Naive thymus-derived CD4-positive, alpha-beta T cell (primary cell): ENCODE results near the gene DACH1. TPM values are rescaled to one million over a fixed set of nuclear protein-coding genes. Genes with fewer than 3 reads are reported as not detected.

Source experiments
- ATAC-seq: fragments of 150-1000 bp; cut with Tn5 transposase; 2 replicates; pipeline ENCODE4 v1.10.0; 2021; ENCODE audit warnings: mild to moderate bottlenecking, moderate library complexity
- CTCF ChIA-PET: fragments of 350-600 bp; sonication (Branson Sonifier 250); formaldehyde crosslinking; loops from one replicate; lab custom pipeline; 2021; ENCODE audit warnings: antibody characterized with exemption; lab: Charles Lee
- POLR2A ChIA-PET: fragments of 350-600 bp; sonication (Branson Sonifier 250); formaldehyde crosslinking; loops from one replicate; lab custom pipeline; 2021; ENCODE audit warnings: antibody characterized with exemption, inconsistent platforms; lab: Charles Lee
- DNase-seq, 9 donors: peaks; one replicate each; pipeline versions ENCODE4 v3.0.0 to v3.0.0-alpha.2; 2020 to 2022; ENCODE audit warnings: mixed read lengths in 1 of 9
- H3K27ac ChIP-seq: one replicate; pipeline ENCODE4 v1.7.0; 2013; ENCODE audit warnings: mild to moderate bottlenecking, low read depth, low read length, moderate library complexity
- H3K27me3 ChIP-seq, 2 donors: one replicate each; pipeline ENCODE4 v1.7.0; 2013; ENCODE audit warnings: low read length in 2 of 2, mild to moderate bottlenecking in 2 of 2, moderate library complexity in 2 of 2; ENCODE audit not compliant: control insufficient read depth in 2 of 2, insufficient read depth in 2 of 2
- H3K36me3 ChIP-seq, 3 experiments: 1 replicate in 2 of 3; 2 replicates in 1 of 3; pipeline ENCODE4 v1.7.0; 2013; ENCODE audit warnings: low read length in 3 of 3, mild to moderate bottlenecking in 3 of 3, moderate library complexity in 1 of 3; ENCODE audit not compliant: insufficient read depth in 3 of 3, control insufficient read depth in 2 of 3
- H3K4me1 ChIP-seq, 2 donors: one replicate each; pipeline ENCODE4 v1.7.0; 2013; ENCODE audit warnings: low read length in 2 of 2, mild to moderate bottlenecking in 2 of 2, moderate library complexity in 1 of 2; ENCODE audit not compliant: control insufficient read depth in 2 of 2, insufficient read depth in 2 of 2
- H3K4me3 ChIP-seq: 2 replicates; pipeline ENCODE4 v1.7.0; 2013; ENCODE audit warnings: mild to moderate bottlenecking, low read length
- H3K9me3 ChIP-seq, 3 experiments: 1 replicate in 2 of 3; 2 replicates in 1 of 3; pipeline ENCODE4 v1.7.0; 2013; ENCODE audit warnings: low read length in 3 of 3; ENCODE audit not compliant: control insufficient read depth in 2 of 3
- H3K27ac Mint-ChIP-seq, 9 donors: one replicate each; pipeline ENCODE4 v1.8.0; 2020 to 2022; ENCODE audit warnings: mixed read lengths in 9 of 9, mild to moderate bottlenecking in 8 of 9, moderate library complexity in 5 of 9, inconsistent platforms in 2 of 9
- H3K27me3 Mint-ChIP-seq, 5 donors: one replicate each; pipeline ENCODE4 v1.8.0; 2021 to 2022; ENCODE audit warnings: mixed read lengths in 5 of 5, mild to moderate bottlenecking in 1 of 5
- H3K36me3 Mint-ChIP-seq, 5 donors: one replicate each; pipeline ENCODE4 v1.8.0; 2020 to 2022; ENCODE audit warnings: mixed read lengths in 5 of 5, mild to moderate bottlenecking in 3 of 5, inconsistent platforms in 1 of 5
- H3K4me1 Mint-ChIP-seq, 7 donors: one replicate each; pipeline ENCODE4 v1.8.0; 2020 to 2022; ENCODE audit warnings: mixed read lengths in 7 of 7, mild to moderate bottlenecking in 3 of 7, inconsistent platforms in 1 of 7
- H3K4me3 Mint-ChIP-seq, 10 donors: one replicate each; pipeline ENCODE4 v1.8.0; 2020 to 2022; ENCODE audit warnings: mild to moderate bottlenecking in 10 of 10, mixed read lengths in 10 of 10, moderate library complexity in 6 of 10, inconsistent platforms in 2 of 10
- H3K9me3 Mint-ChIP-seq, 11 donors: one replicate each; pipeline ENCODE4 v1.8.0; 2020 to 2022; ENCODE audit warnings: mixed read lengths in 11 of 11, mild to moderate bottlenecking in 4 of 11, inconsistent platforms in 1 of 11, moderate library complexity in 1 of 11
- intact Hi-C, 2 donors: fragments of 100-400 bp; cut with micrococcal nuclease; formaldehyde crosslinking; loops; one replicate each; pipeline ENCODE4 v1.15.1; 2023
- polyA plus RNA-seq, 2 donors: library from polyadenylated mRNA; unstranded; fragments of 300-500 nt; fragmentation: Illumina TruSeq; gene quantifications; one replicate each; pipeline ENCODE4 v1.2.3, GENCODE V29; 2021
- total RNA-seq, 6 experiments: library from RNA in 5 of 6; stranded (reverse) in 5 of 6; gene quantifications; 1 replicate in 5 of 6; 2 replicates in 1 of 6; pipeline ENCODE4 v1.2.3 and lab custom pipeline; 2021 to 2026

DACH1 gene
- total and polyA plus RNA-seq, 7 experiments from 2014 or later = 0.20 to 1.7 (median 0.57) TPM; not detected in 1

DNA sequence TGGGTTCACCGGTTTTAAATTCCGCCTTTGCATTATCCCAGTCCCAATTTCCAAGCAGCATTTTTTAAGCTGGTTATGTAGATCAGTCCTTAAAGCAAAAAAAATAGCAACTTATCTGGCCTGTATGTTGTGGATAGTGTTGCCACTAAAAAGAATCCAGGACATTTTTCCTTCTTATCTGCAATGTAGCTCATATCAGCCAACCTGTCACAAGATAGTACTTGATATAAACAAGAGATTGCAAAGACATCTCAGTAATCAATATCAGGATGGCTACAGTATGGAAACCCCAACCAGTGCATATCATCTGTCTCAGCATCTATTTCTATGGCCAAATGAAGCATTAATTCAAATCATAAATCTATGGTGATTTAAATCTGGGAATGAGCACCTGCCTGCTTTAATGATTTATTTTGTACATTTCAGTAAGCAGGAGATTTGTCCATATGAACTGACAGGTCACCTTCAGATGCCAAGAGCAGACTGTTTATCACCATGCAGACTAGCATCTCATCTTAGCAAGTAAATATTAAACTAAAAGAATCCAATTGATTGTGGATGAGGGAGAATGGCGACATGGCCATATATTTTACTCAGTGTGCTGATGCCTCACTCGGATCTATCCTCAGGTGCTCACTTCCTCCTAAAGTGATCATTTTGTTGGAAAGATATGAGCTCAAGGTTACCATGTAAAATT, 240.4 kb downstream of the DACH1 start:
- no peak for ATAC-seq
- Histone ChIP-seq H3K9me3 (no peaks in the 10 kb centered on the region), H3K27ac (no peak overlapping the region), H3K36me3 (no peaks in the 10 kb centered on the region), H3K4me1 (no peaks in the 10 kb centered on the region), H3K27me3 (no peaks in the 10 kb centered on the region), H3K4me3 (no peak overlapping the region)
- no peak for DNase-seq
- POLR2A ChIA-PET = no interaction called here
- CTCF ChIA-PET = no interaction called here
- no peaks in the 10 kb centered on the region for H3K27me3 Mint-ChIP-seq
- H3K4me1 Mint-ChIP-seq = no peaks in the 10 kb centered on the region
- H3K4me3 Mint-ChIP-seq = no peak overlapping the region
- H3K36me3 Mint-ChIP-seq = no peaks in the 10 kb centered on the region
- H3K27ac Mint-ChIP-seq = no peak overlapping the region
- peaks cover 0 to 3% (median 0%) of the 10 kb centered on the region in 11 donors for H3K9me3 Mint-ChIP-seq
- intact Hi-C loops = no loop called here

DNA sequence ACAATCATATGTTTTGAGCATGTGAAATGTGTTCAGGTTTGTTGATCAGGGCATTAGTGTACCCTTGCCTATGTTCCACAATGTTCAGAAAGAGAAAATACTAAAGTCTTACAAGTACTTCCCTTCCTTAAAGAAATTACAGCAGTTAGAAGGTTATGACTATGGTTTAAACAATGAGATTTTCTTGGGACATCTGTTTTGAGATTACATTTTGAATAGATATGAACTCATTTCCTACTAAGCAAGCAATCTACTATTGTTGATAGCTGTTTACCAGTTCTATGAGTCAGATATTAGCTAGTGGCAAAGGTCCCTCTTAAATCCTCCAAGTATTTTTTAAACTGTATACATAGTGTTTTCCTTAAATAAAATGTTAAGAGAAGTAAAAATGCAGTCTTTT, 241.3 kb downstream of the DACH1 start:
- Histone ChIP-seq H3K36me3 (no peaks in the 10 kb centered on the region), H3K27ac (no peak overlapping the region), H3K27me3 (no peaks in the 10 kb centered on the region), H3K4me1 (no peaks in the 10 kb centered on the region), H3K9me3 (no peaks in the 10 kb centered on the region), H3K4me3 (no peak overlapping the region)
- H3K27me3 Mint-ChIP-seq = no peaks in the 10 kb centered on the region
- no peaks in the 10 kb centered on the region for H3K36me3 Mint-ChIP-seq
- H3K27ac Mint-ChIP-seq = no peak overlapping the region
- H3K9me3 Mint-ChIP-seq = peaks cover 0 to 3% (median 0%) of the 10 kb centered on the region in 11 donors
- DNase-seq = no peak
- ChIA-PET CTCF (no interaction called here), POLR2A (no interaction called here)
- H3K4me3 Mint-ChIP-seq = no peak overlapping the region
- H3K4me1 Mint-ChIP-seq = no peaks in the 10 kb centered on the region
- intact Hi-C loops = no loop called here
- ATAC-seq = no peak

DNA sequence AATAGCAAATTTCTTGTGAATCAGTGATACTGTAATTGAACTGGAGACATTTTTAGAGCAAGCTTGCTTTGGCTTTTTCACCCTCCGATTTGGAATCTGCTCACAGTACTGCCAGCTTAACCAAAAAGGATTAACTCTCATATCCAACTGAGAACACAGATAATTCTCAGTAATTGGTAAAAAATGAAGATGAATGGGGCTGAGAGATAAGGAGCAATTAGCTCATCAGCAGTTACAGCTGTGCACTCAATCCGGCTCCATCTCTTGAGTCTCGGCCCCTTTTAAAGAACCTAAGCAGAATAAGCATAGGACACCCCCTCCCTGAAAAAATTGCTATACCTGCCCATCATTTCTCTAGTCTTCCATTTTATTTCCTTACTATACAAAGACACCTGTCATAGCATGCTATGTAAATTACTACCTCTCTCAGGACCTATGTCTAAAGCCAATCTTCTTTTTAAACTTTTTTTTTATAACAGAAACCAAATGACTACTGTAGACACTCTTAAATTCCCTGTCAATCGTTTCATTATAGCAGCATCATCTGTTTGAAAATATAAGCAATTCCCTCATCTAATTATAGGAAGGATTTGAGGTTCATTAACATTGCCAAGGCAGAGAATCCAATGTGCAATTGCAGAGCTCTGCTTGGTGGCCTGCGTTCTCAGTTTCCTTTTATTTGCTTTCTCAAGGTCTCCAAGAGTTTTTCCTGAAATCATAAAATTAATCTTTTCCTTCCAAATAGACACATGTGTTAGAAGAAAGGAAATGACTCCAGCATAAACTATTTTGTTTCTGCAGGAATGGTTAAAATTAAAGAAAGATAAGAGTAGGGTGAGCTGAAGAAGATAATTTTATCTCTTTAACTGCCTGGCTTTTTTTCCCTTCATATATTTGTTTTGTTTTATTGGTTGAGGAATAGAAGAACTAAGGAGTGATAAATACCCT, 242.1 kb downstream of the DACH1 start:
- H3K4me1 Mint-ChIP-seq = no peaks in the 10 kb centered on the region
- no peak overlapping the region for H3K4me3 ChIP-seq
- H3K27ac Mint-ChIP-seq = no peak overlapping the region
- ChIA-PET CTCF (no interaction called here), POLR2A (no interaction called here)
- no peak overlapping the region for H3K4me3 Mint-ChIP-seq
- intact Hi-C loops = no loop called here
- DNase-seq = no peak
- H3K4me1 ChIP-seq = no peaks in the 10 kb centered on the region
- H3K27me3 ChIP-seq = no peaks in the 10 kb centered on the region
- H3K27me3 Mint-ChIP-seq = no peaks in the 10 kb centered on the region
- ATAC-seq = no peak
- H3K36me3 Mint-ChIP-seq = no peaks in the 10 kb centered on the region
- H3K36me3 ChIP-seq = no peaks in the 10 kb centered on the region
- H3K9me3 Mint-ChIP-seq = peaks cover 0 to 3% (median 0%) of the 10 kb centered on the region in 11 donors
- H3K9me3 ChIP-seq = no peaks in the 10 kb centered on the region
- no peak overlapping the region for H3K27ac ChIP-seq

DNA sequence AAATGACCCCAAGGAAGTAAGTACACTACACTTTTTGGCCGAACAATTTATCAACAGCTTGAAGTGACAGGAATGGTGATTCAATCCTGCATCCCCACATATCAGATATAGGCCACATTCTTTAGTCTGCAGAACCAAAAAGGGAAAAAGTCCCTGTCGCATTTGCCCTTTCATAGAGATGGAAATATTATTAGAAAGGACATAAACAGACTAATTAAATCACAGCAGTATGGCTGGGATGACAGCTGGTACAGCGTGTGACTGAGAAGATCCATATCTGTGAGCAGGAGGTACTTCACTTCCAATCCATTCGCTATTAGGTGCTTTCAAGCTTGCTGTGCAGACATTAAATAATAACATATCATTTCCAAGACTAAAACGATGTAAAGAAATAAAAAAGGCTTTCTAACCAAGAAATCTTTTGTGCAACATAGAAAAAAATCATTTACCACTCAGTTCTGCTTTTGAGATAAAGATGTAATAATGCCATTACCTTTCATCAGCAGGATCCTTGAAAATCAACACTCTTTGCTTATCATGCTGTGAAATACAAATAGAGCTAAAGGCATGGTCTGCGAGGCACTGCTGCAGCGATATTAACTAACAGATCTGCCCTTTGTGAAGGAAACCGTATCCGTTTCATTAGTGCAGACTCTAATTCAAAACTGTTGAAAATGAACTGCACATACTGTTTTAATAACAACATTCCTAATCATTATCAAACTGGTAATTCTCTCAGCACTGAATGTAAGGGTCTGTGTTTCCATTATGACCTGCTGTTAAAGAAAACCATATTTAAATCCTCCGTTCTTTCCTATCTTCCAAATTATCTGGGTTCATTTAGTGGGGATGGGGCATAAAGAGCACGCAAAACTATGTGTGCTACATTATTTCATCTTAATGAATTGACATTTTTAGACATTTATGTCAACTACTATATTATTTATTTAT, 245.6 kb downstream of the DACH1 start:
- Histone ChIP-seq H3K4me3 (no peak overlapping the region), H3K9me3 (no peaks in the 10 kb centered on the region), H3K36me3 (no peaks in the 10 kb centered on the region), H3K27me3 (no peaks in the 10 kb centered on the region), H3K4me1 (no peaks in the 10 kb centered on the region), H3K27ac (no peak overlapping the region)
- no peaks in the 10 kb centered on the region for H3K36me3 Mint-ChIP-seq
- no peak overlapping the region for H3K4me3 Mint-ChIP-seq
- intact Hi-C loops = no loop called here
- no peak overlapping the region for H3K27ac Mint-ChIP-seq
- ChIA-PET POLR2A (no interaction called here), CTCF (no interaction called here)
- no peaks in the 10 kb centered on the region for H3K9me3 Mint-ChIP-seq
- no peak for ATAC-seq
- no peak for DNase-seq
- H3K4me1 Mint-ChIP-seq = no peaks in the 10 kb centered on the region
- no peaks in the 10 kb centered on the region for H3K27me3 Mint-ChIP-seq

DNA sequence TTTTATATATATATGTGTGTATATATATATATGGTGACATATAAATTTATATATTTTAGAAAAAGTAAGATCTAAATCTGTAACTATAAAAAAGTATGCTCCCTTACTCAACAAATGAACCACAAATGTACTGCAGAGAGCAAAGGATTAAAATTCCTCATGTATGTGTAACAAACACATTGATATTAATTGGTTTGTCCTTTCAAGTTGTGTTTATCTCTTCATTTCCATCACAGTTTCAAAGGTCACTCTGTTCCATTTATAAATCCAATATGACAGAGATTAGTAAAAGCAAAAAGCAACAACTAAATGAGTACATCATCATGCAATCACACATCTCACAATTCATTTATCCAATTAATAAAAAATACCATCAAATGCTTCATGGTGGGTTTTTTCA, 247.9 kb downstream of the DACH1 start:
- H3K4me1 ChIP-seq = no peaks in the 10 kb centered on the region
- Mint-ChIP-seq H3K4me1 (no peaks in the 10 kb centered on the region), H3K27me3 (no peaks in the 10 kb centered on the region), H3K36me3 (no peaks in the 10 kb centered on the region), H3K27ac (no peak overlapping the region), H3K9me3 (peaks cover 0 to 4% (median 0%) of the 10 kb centered on the region in 11 donors), H3K4me3 (no peak overlapping the region)
- H3K4me3 ChIP-seq = no peak overlapping the region
- no peak for DNase-seq
- no peak overlapping the region for H3K27ac ChIP-seq
- no peaks in the 10 kb centered on the region for H3K36me3 ChIP-seq
- POLR2A ChIA-PET = no interaction called here
- ATAC-seq = no peak
- intact Hi-C loops = no loop called here
- CTCF ChIA-PET = no interaction called here
- no peaks in the 10 kb centered on the region for H3K9me3 ChIP-seq
- no peaks in the 10 kb centered on the region for H3K27me3 ChIP-seq

DNA sequence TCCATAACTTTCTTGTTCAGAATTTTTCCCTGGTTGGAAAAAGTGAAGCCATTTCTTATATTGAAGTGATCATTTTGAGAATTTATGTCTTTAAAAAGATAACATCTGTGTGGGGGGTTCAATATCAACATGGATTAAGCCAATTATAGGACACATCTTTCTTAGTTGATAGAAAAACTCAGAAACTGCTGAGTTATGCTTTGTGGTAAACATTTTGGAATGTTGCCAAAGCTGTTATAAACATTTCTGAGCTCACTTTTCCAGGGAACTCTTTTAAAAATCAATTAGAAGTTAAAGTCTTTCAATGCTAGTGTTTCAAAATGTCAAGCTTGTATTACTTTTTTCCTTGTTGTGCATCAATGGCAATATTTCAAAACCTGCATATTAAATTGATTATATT, 248.8 kb downstream of the DACH1 start:
- Mint-ChIP-seq H3K36me3 (peaks cover 0 to 1% (median 0%) of the 10 kb centered on the region in 5 donors), H3K4me3 (no peak overlapping the region), H3K9me3 (peaks cover 0 to 4% (median 0%) of the 10 kb centered on the region in 11 donors), H3K4me1 (no peaks in the 10 kb centered on the region), H3K27ac (no peak overlapping the region), H3K27me3 (no peaks in the 10 kb centered on the region)
- POLR2A ChIA-PET = no interaction called here
- Histone ChIP-seq H3K27ac (no peak overlapping the region), H3K27me3 (no peaks in the 10 kb centered on the region), H3K36me3 (no peaks in the 10 kb centered on the region), H3K9me3 (no peaks in the 10 kb centered on the region), H3K4me3 (no peak overlapping the region), H3K4me1 (no peaks in the 10 kb centered on the region)
- CTCF ChIA-PET = no interaction called here
- intact Hi-C loops = no loop called here
- ATAC-seq = no peak
- DNase-seq = no peak
